ENCODE results near the gene PSMD5.

PSMD5 gene

GRCh38 chr9:120875195-120875565 is 32.5 kb upstream of the PSMD5 start:
- H3K4me2 ChIP-seq, result peak overlapping the region; percentile 73
- H3K27ac ChIP-seq, result peak overlapping the region; percentile 91
- peak overlapping the region; percentile 75 for H3K4me3 ChIP-seq
- H3K27me3 ChIP-seq, result no peaks in the 10 kb centered on the region
- H3K36me3 ChIP-seq, result peaks cover 50% of the 10 kb centered on the region
- H4K20me1 ChIP-seq, result no peaks in the 10 kb centered on the region
- H3K9me3 ChIP-seq, result no peaks in the 10 kb centered on the region
- H3K9ac ChIP-seq, result peak overlapping the region; percentile 91
- H3K4me1 ChIP-seq, result peaks cover 61% of the 10 kb centered on the region
- TF ChIP-seq Cebpa-rat (IDR thresholded peaks at IDR 0.05), result no peak

GRCh38 chr9:120874226-120875194 is 31.8 kb upstream of the PSMD5 start:
- peaks cover 61% of the 10 kb centered on the region for H3K4me1 ChIP-seq
- H3K9ac ChIP-seq, result peak overlapping the region; percentile 10; the same call in 1 of the 2 replicates
- H3K4me3 ChIP-seq, result no peak overlapping the region
- H4K20me1 ChIP-seq, result no peaks in the 10 kb centered on the region
- peaks cover 56% of the 10 kb centered on the region for H3K36me3 ChIP-seq
- peak overlapping the region; percentile 91 for H3K27ac ChIP-seq
- peak overlapping the region; percentile 73 for H3K4me2 ChIP-seq
- H3K9me3 ChIP-seq, result no peaks in the 10 kb centered on the region
- H3K27me3 ChIP-seq, result no peaks in the 10 kb centered on the region
- TF ChIP-seq Cebpa-rat (IDR thresholded peaks at IDR 0.05), result no peak

DNA sequence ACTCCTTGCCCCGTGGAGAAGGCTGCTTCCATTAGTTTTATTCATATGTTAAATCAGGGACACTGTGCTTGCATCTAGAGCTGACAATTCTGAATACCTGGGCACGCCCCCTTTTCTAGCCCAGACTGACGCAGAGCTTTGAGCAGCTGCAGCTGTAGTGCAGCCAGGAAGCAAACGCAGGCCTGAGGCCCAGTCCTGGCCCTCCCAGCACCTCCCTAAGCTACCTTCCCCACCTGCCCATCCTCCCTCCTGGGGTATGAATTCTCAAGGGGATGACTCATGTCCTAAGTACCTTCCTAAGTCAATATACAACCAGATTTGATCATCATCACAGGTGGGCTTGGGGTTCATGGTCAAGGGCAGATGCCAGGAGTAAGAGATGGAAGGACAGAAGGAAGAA is 30.8 kb upstream of the PSMD5 start:
- Histone ChIP-seq H3K27me3 (no peaks in the 10 kb centered on the region), H3K4me2 (no peak overlapping the region), H3K27ac (peak overlapping the region; percentile 91; the same call in 1 of the 2 replicates), H3K9ac (no peak overlapping the region), H3K36me3 (peaks cover 59% of the 10 kb centered on the region), H4K20me1 (no peaks in the 10 kb centered on the region), H3K4me1 (peaks cover 57% of the 10 kb centered on the region), H3K9me3 (no peaks in the 10 kb centered on the region), H3K4me3 (no peak overlapping the region)
- TF ChIP-seq Cebpa-rat (IDR thresholded peaks at IDR 0.05), result no peak

GRCh38 chr9:120872791-120873502 is 30.2 kb upstream of the PSMD5 start:
- Histone ChIP-seq H3K4me2 (no peak overlapping the region), H3K9me3 (no peaks in the 10 kb centered on the region), H3K9ac (no peak overlapping the region), H4K20me1 (no peaks in the 10 kb centered on the region), H3K27ac (0 out of 2 replicates have a peak overlapping the region, but pooled peaks have one; percentile 91), H3K4me3 (no peak overlapping the region), H3K27me3 (no peaks in the 10 kb centered on the region), H3K4me1 (peaks cover 56% of the 10 kb centered on the region), H3K36me3 (peaks cover 59% of the 10 kb centered on the region)
- no peak for TF ChIP-seq Cebpa-rat (IDR thresholded peaks at IDR 0.05)

GRCh38 chr9:120870206-120870605 is 27.5 kb upstream of the PSMD5 start:
- Histone ChIP-seq H3K36me3 (peaks cover 85% of the 10 kb centered on the region), H3K4me1 (peaks cover 43% of the 10 kb centered on the region), H3K27ac (peak overlapping the region; percentile 59)

GRCh38 chr9:120869726-120870125 is 27.0 kb upstream of the PSMD5 start:
- TF ChIP-seq Cebpa-rat (IDR thresholded peaks at IDR 0.05), result no peak
- Histone ChIP-seq H3K36me3 (peaks cover 83% of the 10 kb centered on the region), H3K9me3 (no peaks in the 10 kb centered on the region), H4K20me1 (no peaks in the 10 kb centered on the region), H3K4me3 (peak overlapping the region; percentile 64; the same call in 1 of the 2 replicates), H3K4me1 (peaks cover 38% of the 10 kb centered on the region), H3K27ac (peak overlapping the region; percentile 59), H3K4me2 (peak overlapping the region; percentile 90), H3K9ac (peak overlapping the region; percentile 66; the same call in 1 of the 2 replicates), H3K27me3 (no peaks in the 10 kb centered on the region)

More at GRCh38 chr9:120870206-120870605, 27.5 kb upstream of the PSMD5 start:
- no peak for TF ChIP-seq Cebpa-rat (IDR thresholded peaks at IDR 0.05)
- Histone ChIP-seq H3K4me3 (no peak overlapping the region), H3K4me2 (peak overlapping the region; percentile 90; the same call in 1 of the 2 replicates), H3K9ac (no peak overlapping the region), H3K9me3 (no peaks in the 10 kb centered on the region), H4K20me1 (no peaks in the 10 kb centered on the region), H3K27me3 (no peaks in the 10 kb centered on the region)

DNA sequence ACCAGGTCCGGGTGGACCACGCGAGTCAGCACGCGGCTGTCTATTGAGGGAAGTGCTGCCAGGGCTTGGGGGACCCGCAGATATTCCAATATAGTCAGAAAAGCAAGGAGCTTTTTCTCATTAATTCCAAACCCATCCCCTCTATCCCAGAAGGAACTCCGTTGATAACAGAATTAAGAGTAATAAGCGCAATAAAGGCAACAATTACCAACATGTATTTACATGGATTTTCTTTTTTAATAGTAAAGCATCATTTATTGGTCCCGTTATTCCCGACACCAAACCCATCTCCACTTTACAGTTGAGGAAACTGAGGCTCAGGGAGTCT is 26.6 kb upstream of the PSMD5 start:
- H4K20me1 ChIP-seq, result no peaks in the 10 kb centered on the region
- H3K4me2 ChIP-seq, result peak overlapping the region; percentile 90
- H3K9ac ChIP-seq, result peak overlapping the region; percentile 66
- no peaks in the 10 kb centered on the region for H3K27me3 ChIP-seq
- peak overlapping the region; percentile 64 for H3K4me3 ChIP-seq
- no peaks in the 10 kb centered on the region for H3K9me3 ChIP-seq
- peaks cover 34% of the 10 kb centered on the region for H3K4me1 ChIP-seq
- H3K27ac ChIP-seq, result peak overlapping the region; percentile 59
- peaks cover 81% of the 10 kb centered on the region for H3K36me3 ChIP-seq
- TF ChIP-seq Cebpa-rat (IDR thresholded peaks at IDR 0.05), result no peak

DNA sequence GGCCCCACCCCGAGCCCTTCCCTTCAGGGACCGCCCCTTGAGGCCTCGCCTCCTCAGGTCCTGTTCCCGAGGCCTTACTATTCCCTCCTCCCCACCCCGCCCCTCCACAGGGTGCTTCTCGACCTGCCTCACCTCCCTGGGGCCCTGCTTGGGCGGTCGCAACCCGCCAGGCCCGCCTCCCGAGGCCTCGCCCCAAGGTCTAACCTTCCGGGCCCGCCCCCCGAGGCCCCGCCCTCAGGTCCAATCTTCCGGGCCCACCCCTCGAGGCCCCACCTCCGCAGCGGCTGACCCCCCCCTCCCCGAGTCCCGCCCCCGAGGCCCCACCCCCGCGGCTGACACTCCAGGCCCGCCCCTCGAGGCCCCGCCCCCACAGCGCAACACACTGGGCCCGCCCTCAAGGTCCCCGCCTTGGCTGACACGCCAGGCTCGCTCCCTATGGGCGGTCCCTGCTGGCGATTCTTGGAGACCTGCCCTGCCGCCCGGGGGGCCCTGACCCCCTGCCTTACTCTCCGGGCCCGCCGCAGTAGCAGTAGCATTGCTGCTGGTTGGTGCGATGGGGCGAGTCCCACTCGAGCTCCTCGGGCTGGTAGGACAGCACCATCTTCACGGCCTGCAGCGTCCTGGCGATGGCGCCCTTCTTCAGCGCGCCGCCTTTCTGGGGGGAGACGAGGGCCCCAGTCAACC is 26.1 kb upstream of the PSMD5 start:
- Histone ChIP-seq H3K9ac (peak overlapping the region; percentile 66), H3K9me3 (no peaks in the 10 kb centered on the region), H3K4me3 (peak overlapping the region; percentile 64), H3K27ac (peak overlapping the region; percentile 59), H3K4me2 (peak overlapping the region; percentile 90), H3K36me3 (peaks cover 81% of the 10 kb centered on the region), H4K20me1 (no peaks in the 10 kb centered on the region), H3K4me1 (peaks cover 29% of the 10 kb centered on the region), H3K27me3 (no peaks in the 10 kb centered on the region)
- TF ChIP-seq Cebpa-rat (IDR thresholded peaks at IDR 0.05), result no peak

DNA sequence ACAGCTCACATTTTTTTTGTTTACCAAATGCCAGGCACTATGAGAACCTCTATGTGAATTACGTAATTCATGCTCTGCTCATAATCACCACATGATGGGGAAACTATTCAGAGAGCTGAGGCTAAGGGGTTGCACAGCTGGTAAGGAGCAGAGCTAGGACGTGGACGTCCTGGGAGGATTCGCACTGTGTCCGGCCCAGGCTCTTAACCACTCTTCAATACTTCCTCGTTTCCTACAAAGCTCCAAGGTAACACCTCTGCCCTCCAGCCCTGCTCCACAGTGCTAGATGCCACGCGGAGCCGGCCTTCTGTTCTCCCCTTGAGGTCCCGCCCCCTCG is 25.6 kb upstream of the PSMD5 start:
- Histone ChIP-seq H3K4me1 (peaks cover 24% of the 10 kb centered on the region), H3K4me2 (peak overlapping the region; percentile 82), H3K36me3 (peaks cover 81% of the 10 kb centered on the region), H4K20me1 (no peaks in the 10 kb centered on the region), H3K9ac (peak overlapping the region; percentile 57), H3K4me3 (peak overlapping the region; percentile 60), H3K27ac (no peak overlapping the region), H3K9me3 (no peaks in the 10 kb centered on the region), H3K27me3 (no peaks in the 10 kb centered on the region)
- TF ChIP-seq Cebpa-rat (IDR thresholded peaks at IDR 0.05), result peak; percentile 39; the same call in 1 of the 2 replicates
